ENCODE results near the gene FAM53A.

GRCh38 chr4:1612278-1613098 lies 71.6 kb downstream of the FAM53A start:
- no peak for TF ChIP-seq CTCF (IDR thresholded peaks at IDR 0.05)
- TF ChIP-seq PBX3 (IDR thresholded peaks at IDR 0.05), result no peak
- TF ChIP-seq MAX (IDR thresholded peaks at IDR 0.05), result no peak
- no peak for TF ChIP-seq PHF8 (IDR thresholded peaks at IDR 0.05; ENCODE audit: borderline replicate concordance, low read depth)
- TF ChIP-seq POLR2A (IDR thresholded peaks at IDR 0.05; ENCODE audit: low read length), result no peak
- no peak for TF ChIP-seq MAFK (IDR thresholded peaks at IDR 0.05; ENCODE audit: partially characterized antibody)
- no peak for TF ChIP-seq HDAC2 (IDR thresholded peaks at IDR 0.05)
- TF ChIP-seq REST (IDR thresholded peaks at IDR 0.05), result no peak
- TF ChIP-seq CEBPB (IDR thresholded peaks at IDR 0.05), result no peak
- no peak for TF ChIP-seq RAD21 (conservative IDR thresholded peaks at IDR 0.05 in 1 of 2, IDR thresholded peaks at IDR 0.05 in 1 of 2)
- TF ChIP-seq JUNB (IDR thresholded peaks at IDR 0.05), result no peak
- no peak for TF ChIP-seq SMC3 (IDR thresholded peaks at IDR 0.05)
- TF ChIP-seq CHD4 (IDR thresholded peaks at IDR 0.05; ENCODE audit: borderline replicate concordance), result no peak

Measured in A549 (cell line).